ENCODE results near the gene PRB2. TPM values are rescaled to one million over a fixed set of nuclear protein-coding genes. Genes with fewer than 3 reads are reported as not detected.
"Not testable (repeated sequence)": the region's sequence is repeated elsewhere in the genome, so short reads cannot be mapped to it uniquely, and the experiment has no call there.

The PRB2 gene
- polyA plus RNA-seq, 2 of the 4 experiments (the other 2 are of a cell fraction), result not detected

GRCh38 chr12:11361151-11361550, 34.2 kb downstream of the PRB2 start:
- DNase-seq (ENCODE audit: low read depth in 1 of 2, low spot score in 1 of 2), result no peak
- POLR2A ChIA-PET, result no interaction called here
- no peaks in the 10 kb centered on the region for H3K4me1 ChIP-seq
- no peak overlapping the region for H3K4me3 ChIP-seq
- no peak overlapping the region for H3K4me2 ChIP-seq
- FAIRE-seq, result no peak
- TF ChIP-seq RNF2 (IDR thresholded peaks at IDR 0.05; ENCODE audit: borderline replicate concordance, low read depth), result no peak
- no peak for TF ChIP-seq MAX (IDR thresholded peaks at IDR 0.05)
- no peak for TF ChIP-seq PHF8 (IDR thresholded peaks at IDR 0.05; ENCODE audit: borderline replicate concordance, low read depth)
- no peak for TF ChIP-seq FOSB (CRISPR knock-in tag; IDR thresholded peaks at IDR 0.05)
- TF ChIP-seq HOXB5 (CRISPR knock-in tag; IDR thresholded peaks at IDR 0.05), result no peak
- no peak for TF ChIP-seq ZC3H11A (IDR thresholded peaks at IDR 0.05)
- no peak for TF ChIP-seq HOXB13 (CRISPR knock-in tag; IDR thresholded peaks at IDR 0.05; ENCODE audit: low read depth)
- no peak for TF ChIP-seq USF2 (IDR thresholded peaks at IDR 0.05)
- no peak for TF ChIP-seq RARB (CRISPR knock-in tag; IDR thresholded peaks at IDR 0.05)
- no peak for TF ChIP-seq EHF (CRISPR knock-in tag; IDR thresholded peaks at IDR 0.05)
- CTCF ChIA-PET, result no interaction called here
- no peaks in the 10 kb centered on the region for H3K9me3 ChIP-seq
- no peak for ATAC-seq
- no peak overlapping the region for H3K27ac ChIP-seq

- peak in 1 of 2 experiments; percentile 4 for DNase-seq (ENCODE audit: low read depth in 1 of 2, low spot score in 1 of 2)
- WGBS (ENCODE audit: missing lambda C conversion rate), result 4% methylated on average over 1 of the region's 1 CpG
- H3K4me3 ChIP-seq, H3K4me2 ChIP-seq, H3K27ac ChIP-seq, ATAC-seq, POLR2A ChIA-PET, H3K9me3 ChIP-seq, CTCF ChIA-PET, FAIRE-seq, H3K4me1 ChIP-seq: not testable (repeated sequence)
- TF ChIP-seq FOSL2 (IDR thresholded peaks at IDR 0.05) (0 out of 2 replicates have a peak, but pooled peaks have one; percentile 12), FOSL2 (CRISPR knock-in tag; IDR thresholded peaks at IDR 0.05) (peak; percentile 54; the same call in 1 of the 2 replicates)
Measured at GRCh38 chr12:11360205-11360883, 35.0 kb downstream of the PRB2 start.

- H3K4me1 ChIP-seq; H3K9me3 ChIP-seq; POLR2A ChIA-PET; DNase-seq (ENCODE audit: low read depth in 1 of 2, low spot score in 1 of 2); H3K4me3 ChIP-seq; H3K4me2 ChIP-seq; ATAC-seq; CTCF ChIA-PET; H3K27ac ChIP-seq; FAIRE-seq: not testable (repeated sequence)
- 32% methylated on average over 2 of the region's 2 CpGs for WGBS (ENCODE audit: missing lambda C conversion rate)
Measured at GRCh38 chr12:11351736-11352135, 43.6 kb downstream of the PRB2 start.

- FAIRE-seq (no peak), ATAC-seq (no peak), DNase-seq (ENCODE audit: low read depth in 1 of 2, low spot score in 1 of 2) (no peak)
- CTCF ChIA-PET, result no interaction called here
- 22% methylated on average over 9 of the region's 9 CpGs for WGBS (ENCODE audit: missing lambda C conversion rate)
- POLR2A ChIA-PET, result no interaction called here
- Histone ChIP-seq H3K4me3 (no peak overlapping the region), H3K9me3 (no peaks in the 10 kb centered on the region), H3K4me2 (no peak overlapping the region), H3K27ac (no peak overlapping the region), H3K4me1 (no peaks in the 10 kb centered on the region)
- TF ChIP-seq TP53 (CRISPR knock-in tag; IDR thresholded peaks at IDR 0.05), result no peak
- no peak for TF ChIP-seq MAZ (IDR thresholded peaks at IDR 0.05; ENCODE audit: borderline replicate concordance, low read depth, low read length)
- TF ChIP-seq FOSL2 (IDR thresholded peaks at IDR 0.05), result no peak
- no peak for TF ChIP-seq FOSL2 (CRISPR knock-in tag; IDR thresholded peaks at IDR 0.05)
- no peak for TF ChIP-seq FOSB (CRISPR knock-in tag; IDR thresholded peaks at IDR 0.05)
- TF ChIP-seq CEBPB (IDR thresholded peaks at IDR 0.05), result no peak
Measured at GRCh38 chr12:11348439-11348838, 46.9 kb downstream of the PRB2 start.

GRCh38 chr12:11347810-11348209, 47.6 kb downstream of the PRB2 start:
- DNase-seq (ENCODE audit: low read depth in 1 of 2, low spot score in 1 of 2) (peak in 1 of 2 experiments; percentile 1), ATAC-seq (peak; percentile 74 to 82; a peak in 5 of 6 replicates), FAIRE-seq (no peak)
- ChIA-PET POLR2A (no interaction called here), CTCF (no interaction called here)
- no peak overlapping the region for H3K4me2 ChIP-seq
- no peak overlapping the region for H3K27ac ChIP-seq
- WGBS (ENCODE audit: missing lambda C conversion rate), result 9% methylated on average over 6 of the region's 6 CpGs
- H3K9me3 ChIP-seq, result no peaks in the 10 kb centered on the region
- H3K4me3 ChIP-seq, result no peak overlapping the region
- no peaks in the 10 kb centered on the region for H3K4me1 ChIP-seq
- TF ChIP-seq HOXB5 (CRISPR knock-in tag; IDR thresholded peaks at IDR 0.05) (no peak), FOSB (CRISPR knock-in tag; IDR thresholded peaks at IDR 0.05) (no peak), REST (IDR thresholded peaks at IDR 0.05) (no peak), NPAS2 (CRISPR knock-in tag; IDR thresholded peaks at IDR 0.05; ENCODE audit: borderline replicate concordance) (no peak), POLR2AphosphoS2 (conservative IDR thresholded peaks at IDR 0.05; ENCODE audit: low read length) (no peak)
